ENCODE data around the gene ANK3. TPM values are rescaled to one million over a fixed set of nuclear protein-coding genes. Genes with fewer than 3 reads are reported as not detected.

Gene ANK3
- total RNA-seq, 1 donor from 2014 or later = 65.3 TPM

DNA sequence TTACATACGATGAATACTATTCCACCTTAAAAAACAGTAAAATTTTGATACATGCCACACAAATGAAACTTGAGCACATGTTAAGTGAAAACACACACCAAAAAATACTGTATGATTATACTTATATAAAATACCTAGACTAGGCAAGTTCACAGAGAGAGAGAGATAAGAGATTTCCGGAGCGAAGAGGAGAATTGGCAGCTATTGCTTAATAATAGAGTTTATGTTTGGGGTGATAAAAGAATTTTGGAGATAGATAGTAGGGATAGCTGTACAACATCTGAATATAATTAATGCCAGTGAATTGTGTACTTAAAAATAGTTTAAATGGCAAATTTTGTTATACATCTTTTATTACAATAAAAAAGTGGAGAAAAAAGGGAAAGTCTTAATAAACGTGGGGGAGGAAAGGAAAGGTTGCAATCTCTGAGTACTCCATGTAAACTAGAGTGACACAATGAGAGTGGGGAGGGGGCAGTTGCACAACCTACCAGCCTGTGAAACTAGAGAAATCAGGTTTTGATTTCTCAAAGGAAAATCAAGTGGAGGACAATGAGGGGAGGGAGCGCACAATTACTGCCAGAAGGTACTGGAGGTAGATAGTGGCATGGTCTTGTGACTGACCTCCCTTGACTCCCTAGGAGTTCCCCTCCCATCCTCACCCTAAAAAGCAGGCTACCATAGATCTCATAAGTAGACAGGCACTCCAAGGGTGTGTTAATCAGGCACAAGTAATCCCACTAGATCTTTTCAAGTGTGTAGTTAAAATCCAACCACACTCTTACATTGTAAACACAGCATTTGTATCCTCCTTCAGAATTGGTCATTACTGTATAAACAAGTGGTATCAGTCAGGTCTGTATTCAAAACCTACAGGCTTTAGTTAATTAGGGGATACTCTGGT is 31.6 kb upstream of the ANK3 start:
- no peak for TF ChIP-seq POLR2A (IDR thresholded peaks at IDR 0.05)
- TF ChIP-seq, protein P1, sequence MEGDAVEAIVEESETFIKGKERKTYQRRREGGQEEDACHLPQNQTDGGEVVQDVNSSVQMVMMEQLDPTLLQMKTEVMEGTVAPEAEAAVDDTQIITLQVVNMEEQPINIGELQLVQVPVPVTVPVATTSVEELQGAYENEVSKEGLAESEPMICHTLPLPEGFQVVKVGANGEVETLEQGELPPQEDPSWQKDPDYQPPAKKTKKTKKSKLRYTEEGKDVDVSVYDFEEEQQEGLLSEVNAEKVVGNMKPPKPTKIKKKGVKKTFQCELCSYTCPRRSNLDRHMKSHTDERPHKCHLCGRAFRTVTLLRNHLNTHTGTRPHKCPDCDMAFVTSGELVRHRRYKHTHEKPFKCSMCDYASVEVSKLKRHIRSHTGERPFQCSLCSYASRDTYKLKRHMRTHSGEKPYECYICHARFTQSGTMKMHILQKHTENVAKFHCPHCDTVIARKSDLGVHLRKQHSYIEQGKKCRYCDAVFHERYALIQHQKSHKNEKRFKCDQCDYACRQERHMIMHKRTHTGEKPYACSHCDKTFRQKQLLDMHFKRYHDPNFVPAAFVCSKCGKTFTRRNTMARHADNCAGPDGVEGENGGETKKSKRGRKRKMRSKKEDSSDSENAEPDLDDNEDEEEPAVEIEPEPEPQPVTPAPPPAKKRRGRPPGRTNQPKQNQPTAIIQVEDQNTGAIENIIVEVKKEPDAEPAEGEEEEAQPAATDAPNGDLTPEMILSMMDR (IDR thresholded peaks at IDR 0.05) = no peak
- TF ChIP-seq POLR2AphosphoS5 (IDR thresholded peaks at IDR 0.05; ENCODE audit: insufficient read depth in 1 of 2, low read depth in 1 of 2) = no peak
- H3K36me3 ChIP-seq = no peaks in the 10 kb centered on the region
- no peaks in the 10 kb centered on the region for H3K9me3 ChIP-seq
- no peak overlapping the region for H3K4me3 ChIP-seq
- no peak for DNase-seq (ENCODE audit: extremely low spot score in 2 of 2)
- no peaks in the 10 kb centered on the region for H3K4me1 ChIP-seq
- no peaks in the 10 kb centered on the region for H3K27me3 ChIP-seq
- no peak overlapping the region for H3K27ac ChIP-seq
- intact Hi-C loops (cut with DNase I) = no loop called here

DNA sequence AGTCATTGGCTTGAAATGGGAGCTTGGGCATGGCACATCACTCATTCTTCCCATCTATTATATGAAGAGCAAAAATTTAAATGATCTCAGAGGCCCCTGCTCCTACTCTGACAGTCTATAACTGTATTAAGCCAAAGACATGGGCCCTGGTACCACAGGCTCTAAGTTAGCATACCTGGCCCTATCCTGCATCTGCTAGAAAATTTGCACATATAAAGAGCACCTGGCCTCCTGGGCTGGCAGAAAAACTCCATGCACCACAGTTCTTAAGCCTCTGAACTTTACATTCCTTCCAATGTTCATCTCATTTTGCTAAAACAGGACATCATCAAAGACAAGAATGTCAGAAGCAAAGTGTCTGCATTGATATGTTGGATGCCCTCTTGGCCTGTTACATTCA is 29.6 kb upstream of the ANK3 start:
- Histone ChIP-seq H3K27ac (no peak overlapping the region), H3K4me1 (no peaks in the 10 kb centered on the region), H3K36me3 (no peaks in the 10 kb centered on the region), H3K27me3 (no peaks in the 10 kb centered on the region), H3K4me3 (no peak overlapping the region), H3K9me3 (no peaks in the 10 kb centered on the region)
- TF ChIP-seq POLR2AphosphoS5 (IDR thresholded peaks at IDR 0.05; ENCODE audit: insufficient read depth in 1 of 2, low read depth in 1 of 2) (no peak), POLR2A (IDR thresholded peaks at IDR 0.05) (no peak)
- TF ChIP-seq, protein P1 (IDR thresholded peaks at IDR 0.05) = no peak
- intact Hi-C loops (cut with DNase I) = no loop called here
- DNase-seq (ENCODE audit: extremely low spot score in 2 of 2) = no peak

DNA sequence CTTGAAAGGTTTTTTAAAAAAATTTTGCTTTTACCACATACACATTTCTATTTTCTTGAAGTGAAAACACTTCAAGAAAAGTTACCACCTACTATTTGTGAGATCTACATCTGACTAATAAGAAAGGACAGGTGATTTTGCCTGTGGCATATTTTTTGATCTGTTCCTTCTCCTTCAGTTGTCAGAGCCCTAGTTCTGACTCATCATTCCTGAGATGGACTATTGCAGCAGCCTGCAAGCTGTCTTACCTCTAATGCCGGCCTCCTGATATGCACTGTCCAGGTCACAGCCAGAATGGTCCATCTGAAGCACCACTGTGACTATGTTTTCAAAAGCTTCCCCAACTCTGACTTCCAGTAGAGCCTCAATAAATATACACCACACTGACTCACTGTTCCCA is 28.2 kb upstream of the ANK3 start:
- Histone ChIP-seq H3K4me3 (no peak overlapping the region), H3K27me3 (no peaks in the 10 kb centered on the region), H3K9me3 (no peaks in the 10 kb centered on the region), H3K4me1 (no peaks in the 10 kb centered on the region), H3K27ac (no peak overlapping the region), H3K36me3 (no peaks in the 10 kb centered on the region)
- DNase-seq (ENCODE audit: extremely low spot score in 2 of 2) = no peak
- intact Hi-C loops (cut with DNase I) = no loop called here
- TF ChIP-seq, protein P1 (IDR thresholded peaks at IDR 0.05) = no peak
- TF ChIP-seq POLR2A (IDR thresholded peaks at IDR 0.05) (no peak), POLR2AphosphoS5 (IDR thresholded peaks at IDR 0.05; ENCODE audit: insufficient read depth in 1 of 2, low read depth in 1 of 2) (no peak)

GRCh38 chr10:60417024-60417423 is 27.3 kb upstream of the ANK3 start:
- DNase-seq (ENCODE audit: extremely low spot score in 2 of 2) = no peak
- TF ChIP-seq POLR2A (IDR thresholded peaks at IDR 0.05) (no peak), POLR2AphosphoS5 (IDR thresholded peaks at IDR 0.05; ENCODE audit: insufficient read depth in 1 of 2, low read depth in 1 of 2) (no peak)
- TF ChIP-seq, protein P1 (IDR thresholded peaks at IDR 0.05) = no peak
- Histone ChIP-seq H3K9me3 (no peaks in the 10 kb centered on the region), H3K4me1 (no peaks in the 10 kb centered on the region), H3K27ac (no peak overlapping the region), H3K36me3 (no peaks in the 10 kb centered on the region), H3K27me3 (no peaks in the 10 kb centered on the region), H3K4me3 (no peak overlapping the region)
- intact Hi-C loops (cut with DNase I) = no loop called here

All from vagina (tissue), 2 donors.